IMR-90 (cell line): ENCODE measurements around the gene PHOSPHO1. TPM values are rescaled to one million over a fixed set of nuclear protein-coding genes. Genes with fewer than 3 reads are reported as not detected.

Experiments used
- ATAC-seq: fragments of 200-7000 bp; cut with Tn5 transposase; 2 replicates; pipeline ENCODE4 v1.9.1; 2020; ENCODE audit warnings: low read depth, mild to moderate bottlenecking, moderate library complexity
- BruUV-seq: library from RNA; stranded (reverse); fragments of 400-500 nt; replicated peaks from 2 replicates; lab custom pipeline; 2021; lab: Mats Ljungman, UMichigan
- CTCF ChIA-PET: fragments of 300-600 bp; formaldehyde crosslinking; extraction: SDS; loops from one replicate; lab custom pipeline; 2021; ENCODE audit warnings: antibody characterized with exemption; lab: Yijun Ruan, JAX
- POLR2A ChIA-PET: fragments of 300-600 bp; sonication (Branson Sonifier 250); formaldehyde crosslinking; loops from one replicate; lab custom pipeline; 2022; ENCODE audit warnings: antibody characterized with exemption; ENCODE audit not compliant: unreplicated experiment; lab: Charles Lee
- DNase-seq: peaks from one replicate; pipeline ENCODE4 v3.0.0; 2013
- H2AFZ ChIP-seq: replicated peaks from 2 replicates; pipeline ENCODE3; 2013; ENCODE audit warnings: low read length, mild to moderate bottlenecking; ENCODE audit not compliant: poor library complexity
- H2AK5ac ChIP-seq: 2 replicates; pipeline ENCODE4 v1.6.1; 2013; ENCODE audit warnings: low read depth, low read length, inconsistent platforms
- H2AK9ac ChIP-seq: replicated peaks from 2 replicates; pipeline ENCODE3; 2013; ENCODE audit warnings: mild to moderate bottlenecking, low read depth, low read length, moderate library complexity; ENCODE audit not compliant: poor library complexity
- H2BK120ac ChIP-seq: 2 replicates; pipeline ENCODE4 v1.6.1; 2013; ENCODE audit warnings: low read depth, low read length, inconsistent platforms
- H2BK15ac ChIP-seq: 3 replicates; pipeline ENCODE4 v1.6.1; 2013; ENCODE audit warnings: low read depth, low read length, inconsistent platforms
- H2BK20ac ChIP-seq: 2 replicates; pipeline ENCODE4 v1.6.1; 2013; ENCODE audit warnings: low read depth, mild to moderate bottlenecking, inconsistent platforms, low read length, moderate library complexity
- H2BK5ac ChIP-seq: 2 replicates; pipeline ENCODE4 v1.6.1; 2013; ENCODE audit warnings: mild to moderate bottlenecking, low read depth, low read length, inconsistent platforms; ENCODE audit not compliant: poor library complexity, severe bottlenecking
- H3K14ac ChIP-seq: replicated peaks from 2 replicates; pipeline ENCODE4 v1.6.1; 2013; ENCODE audit warnings: low read depth, low read length, inconsistent platforms
- H3K18ac ChIP-seq: 2 replicates; pipeline ENCODE4 v1.6.1; 2013; ENCODE audit warnings: low read depth, low read length, control low read depth
- H3K23ac ChIP-seq: 2 replicates; pipeline ENCODE4 v1.6.1; 2013; ENCODE audit warnings: low read depth, low read length, inconsistent platforms
- H3K27ac ChIP-seq: 2 replicates; pipeline ENCODE4 v1.5.1; 2013; ENCODE audit warnings: mild to moderate bottlenecking, control low read depth, low read length; ENCODE audit not compliant: insufficient read depth
- H3K27me3 ChIP-seq: 2 replicates; pipeline ENCODE4 v1.6.1; 2013; ENCODE audit warnings: low read length; ENCODE audit not compliant: control insufficient read depth, insufficient read depth
- H3K36me3 ChIP-seq: 2 replicates; pipeline ENCODE4 v1.6.1; 2013; ENCODE audit warnings: low read length, mixed read lengths; ENCODE audit not compliant: control insufficient read depth, insufficient read depth
- H3K4ac ChIP-seq: 2 replicates; pipeline ENCODE4 v1.6.1; 2013; ENCODE audit warnings: low read depth, low read length, inconsistent platforms
- H3K4me1 ChIP-seq: 2 replicates; pipeline ENCODE4 v1.6.1; 2013; ENCODE audit warnings: low read length, mixed read lengths; ENCODE audit not compliant: control insufficient read depth, insufficient read depth
- H3K4me2 ChIP-seq: 2 replicates; pipeline ENCODE4 v1.6.1; 2013; ENCODE audit warnings: low read depth, mild to moderate bottlenecking, control low read depth, low read length, moderate library complexity
- H3K4me3 ChIP-seq: 2 replicates; pipeline ENCODE4 v1.5.1; 2013; ENCODE audit warnings: low read depth, mild to moderate bottlenecking, control low read depth, low read length, moderate library complexity; ENCODE audit not compliant: insufficient read depth
- H3K56ac ChIP-seq: 2 replicates; pipeline ENCODE4 v1.6.1; 2013; ENCODE audit warnings: low read length, inconsistent platforms; ENCODE audit not compliant: insufficient read depth; ENCODE audit errors: extremely low read depth
- H3K79me1 ChIP-seq, 2 experiments: 2 replicates each; pipeline ENCODE4 v1.6.1; 2013; ENCODE audit warnings: low read length in 2 of 2, inconsistent platforms in 1 of 2, low read depth in 1 of 2
- H3K9ac ChIP-seq: 2 replicates; pipeline ENCODE4 v1.6.1; 2013; ENCODE audit warnings: low read depth, low read length, control low read depth
- H3K9me1 ChIP-seq: 2 replicates; pipeline ENCODE4 v1.6.1; 2013; ENCODE audit warnings: low read length, inconsistent platforms; ENCODE audit not compliant: insufficient read depth
- H3K9me3 ChIP-seq: 2 replicates; pipeline ENCODE4 v1.6.1; 2013; ENCODE audit warnings: low read length; ENCODE audit not compliant: control insufficient read depth, insufficient read depth
- H4K20me1 ChIP-seq: 2 replicates; pipeline ENCODE4 v1.6.1; 2013; ENCODE audit warnings: low read length, inconsistent platforms; ENCODE audit not compliant: insufficient read depth
- H4K5ac ChIP-seq: 2 replicates; pipeline ENCODE4 v1.6.1; 2013; ENCODE audit warnings: mild to moderate bottlenecking, low read depth, low read length, control low read depth
- H4K8ac ChIP-seq, 2 experiments: 2 replicates each; pipeline ENCODE4 v1.6.1; 2013; ENCODE audit warnings: low read depth in 2 of 2, low read length in 2 of 2, control low read depth in 1 of 2, inconsistent platforms in 1 of 2
- H4K91ac ChIP-seq: 2 replicates; pipeline ENCODE4 v1.6.1; 2013; ENCODE audit warnings: low read depth, low read length, inconsistent platforms; ENCODE audit not compliant: insufficient read depth
- BHLHE40 ChIP-seq: fragments of 150-350 bp; IDR thresholded peaks from 2 replicates; pipeline ENCODE4 v1.6.1; 2016; ENCODE audit warnings: mild to moderate bottlenecking, low read depth, low read length
- SMC3 ChIP-seq: fragments of 150-350 bp; IDR thresholded peaks from 2 replicates; pipeline ENCODE4 v1.6.1; 2016; ENCODE audit warnings: low read depth, mild to moderate bottlenecking, antibody characterized with exemption, low read length, moderate library complexity
- WGBS, 2 experiments: methylation state at CpG; one replicate each; pipeline versions ENCODE4 v1.1.5 to v1.1.7; 2013; ENCODE audit warnings: missing lambda C conversion rate in 2 of 2; ENCODE audit not compliant: insufficient read length in 1 of 2; ENCODE audit errors: extremely low coverage in 2 of 2; 5-methylcytosine and 5-hydroxymethylcytosine counted together
- dilution Hi-C: fragments of 300-500 bp; cut with HindIII; formaldehyde crosslinking; loops from one replicate; pipeline ENCODE4 v1.14.3; 2018; ENCODE audit warnings: low sequenced_read_pairs; ENCODE audit not compliant: unreplicated experiment
- in situ Hi-C: fragments of 300-500 bp; cut with MboI; formaldehyde crosslinking; loops from 3 replicates; pipeline ENCODE4 v1.14.3; 2019; ENCODE audit warnings: low sequenced_read_pairs, inconsistent platforms, mixed read lengths
- intact Hi-C: fragments of 100-400 bp; cut with micrococcal nuclease; formaldehyde crosslinking; loops from 2 replicates; pipeline ENCODE4 v1.10.0; 2022
- polyA plus RNA-seq, 3 experiments: library from polyadenylated mRNA; depleted of rRNA; stranded (reverse); fragments of >200 nt; gene quantifications; 2 replicates each; pipeline ENCODE4 v1.2.3, GENCODE V29; 2012; ENCODE audit warnings: low replicate concordance in 1 of 3
- total RNA-seq: library from RNA; depleted of rRNA; stranded (reverse); fragments of >200 nt; gene quantifications from 2 replicates; pipeline ENCODE4 v1.2.3, GENCODE V29; 2012

Gene PHOSPHO1
- total and polyA plus RNA-seq, 2 of the 4 experiments (the other 2 are of a cell fraction): under 0.01 to 0.48 TPM

DNA sequence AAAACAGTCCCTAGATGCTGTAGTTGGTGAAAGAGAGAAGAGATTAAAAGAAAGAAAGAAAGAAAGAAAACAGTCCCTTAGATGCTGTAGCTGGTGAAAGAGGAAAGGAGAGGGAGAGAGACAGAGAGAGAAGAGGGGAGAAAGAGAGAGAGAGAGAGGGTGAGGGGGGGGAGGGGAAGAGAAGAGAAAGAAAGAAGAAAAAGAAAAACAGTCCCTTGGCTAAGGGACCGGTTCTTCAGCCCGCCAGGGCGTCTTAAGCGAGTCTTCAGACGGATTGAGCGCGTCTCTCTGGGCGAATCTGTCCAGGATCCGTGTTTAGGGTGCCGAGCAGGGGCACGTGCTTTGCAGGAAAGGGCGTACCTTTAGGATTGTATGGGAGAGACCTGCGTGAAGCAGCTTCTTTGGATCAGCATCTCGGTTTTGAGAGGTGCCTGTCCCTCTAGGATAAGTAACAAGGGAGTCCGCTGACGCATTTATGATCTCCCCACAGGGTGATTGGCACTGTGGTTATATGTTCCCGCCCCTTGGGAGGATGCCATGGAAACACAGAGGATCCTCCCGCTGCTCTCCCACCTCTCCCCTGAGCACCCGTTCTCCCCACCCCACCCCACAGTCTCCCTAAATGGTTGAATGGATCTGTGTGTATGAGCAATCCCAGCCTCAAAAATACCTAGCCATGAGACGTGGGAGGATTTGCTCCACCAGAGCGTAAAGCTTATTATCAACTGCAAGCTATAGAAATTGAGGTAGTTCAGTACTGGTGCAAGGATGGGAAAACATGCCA lies 36.9 kb downstream of the PHOSPHO1 start:
- ATAC-seq: no peak
- in situ Hi-C loops: no loop called here

More for the DNA sequence above, 36.9 kb downstream of the PHOSPHO1 start:
- Histone ChIP-seq H3K4me2 (peak overlapping the region; percentile 74), H2BK120ac (peak overlapping the region; percentile 17; the same call in 1 of the 2 replicates), H3K4me3 (peak overlapping the region; percentile 66), H2BK5ac (no peak overlapping the region), H4K20me1 (peaks cover 3% of the 10 kb centered on the region), H3K9me3 (no peaks in the 10 kb centered on the region), H3K27me3 (no peaks in the 10 kb centered on the region), H2AFZ (peak overlapping the region; percentile 95), H3K79me1 (no peaks in the 10 kb centered on the region), H2BK15ac (no peak overlapping the region), H3K18ac (no peak overlapping the region), H3K36me3 (no peaks in the 10 kb centered on the region), H3K56ac (no peak overlapping the region), H4K91ac (0 out of 2 replicates have a peak overlapping the region, but pooled peaks have one; percentile 31), H3K23ac (peak overlapping the region; percentile 50; the same call in 1 of the 2 replicates), H3K4ac (peak overlapping the region; percentile 6), H2BK20ac (no peak overlapping the region), H3K4me1 (no peaks in the 10 kb centered on the region), H3K9me1 (peaks cover 8% of the 10 kb centered on the region; the same call in 1 of the 2 replicates), H3K14ac (peak overlapping the region; percentile 38; the same call in 1 of the 2 replicates), H3K9ac (peak overlapping the region; percentile 15), H2AK5ac (peak overlapping the region; percentile 23; the same call in 1 of the 2 replicates), H2AK9ac (no peak overlapping the region), H4K8ac (peak overlapping the region; percentile 7 to 86; a peak in 3 of 4 replicates), H3K27ac (no peak overlapping the region), H4K5ac (0 out of 2 replicates have a peak overlapping the region, but pooled peaks have one; percentile 5)
- WGBS, 2 experiments: 13% methylated on average over 3 of the region's 21 CpGs; no CpG with 5 or more reads in 1 of the 2 experiments
- DNase-seq: peak; percentile 51
- intact Hi-C loops (loop anchor here (5.0 to 10.0 kb wide), 2 partner anchors 34 to 871 kb away; no protein-coding TSS in a partner anchor), dilution Hi-C loops (no loop called here)
- no TSS peak for BruUV-seq
- CTCF ChIA-PET: no interaction called here
- TF ChIP-seq SMC3 (no peak), BHLHE40 (peak; percentile 32; the same call in 1 of the 2 replicates)
- POLR2A ChIA-PET: interaction anchor here (0.5 kb wide), 1 partner anchor 17 kb away, joined by 8 read pairs; the partner anchor contains the start of genes ABI3 and GNGT2
